Measurements from ENCODE around the gene ADGRV1.

DNA sequence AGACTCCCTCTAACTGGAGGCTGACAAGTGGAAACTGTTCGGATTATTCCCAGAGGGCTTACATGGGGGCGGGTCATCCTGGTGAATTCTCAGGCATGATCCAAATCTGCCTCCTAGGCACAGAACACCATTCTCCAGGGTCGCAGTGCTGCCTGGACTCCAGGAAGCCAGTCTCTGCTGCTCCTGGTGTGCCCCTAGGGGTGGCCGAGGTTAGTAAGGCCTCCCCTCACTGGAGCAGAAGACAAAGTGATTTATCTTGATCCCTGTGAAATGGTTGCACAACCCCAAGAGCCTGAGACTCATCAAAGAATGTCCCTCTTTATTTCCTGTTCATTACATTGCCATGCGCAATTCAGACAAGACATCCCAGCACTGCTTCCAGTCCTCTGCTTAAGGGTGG, 17.1 kb downstream of the ADGRV1 start:
- TF ChIP-seq POLR2A (IDR thresholded peaks at IDR 0.05) (no peak), EP300 (IDR thresholded peaks at IDR 0.05) (no peak)
- TF ChIP-seq, protein P1, sequence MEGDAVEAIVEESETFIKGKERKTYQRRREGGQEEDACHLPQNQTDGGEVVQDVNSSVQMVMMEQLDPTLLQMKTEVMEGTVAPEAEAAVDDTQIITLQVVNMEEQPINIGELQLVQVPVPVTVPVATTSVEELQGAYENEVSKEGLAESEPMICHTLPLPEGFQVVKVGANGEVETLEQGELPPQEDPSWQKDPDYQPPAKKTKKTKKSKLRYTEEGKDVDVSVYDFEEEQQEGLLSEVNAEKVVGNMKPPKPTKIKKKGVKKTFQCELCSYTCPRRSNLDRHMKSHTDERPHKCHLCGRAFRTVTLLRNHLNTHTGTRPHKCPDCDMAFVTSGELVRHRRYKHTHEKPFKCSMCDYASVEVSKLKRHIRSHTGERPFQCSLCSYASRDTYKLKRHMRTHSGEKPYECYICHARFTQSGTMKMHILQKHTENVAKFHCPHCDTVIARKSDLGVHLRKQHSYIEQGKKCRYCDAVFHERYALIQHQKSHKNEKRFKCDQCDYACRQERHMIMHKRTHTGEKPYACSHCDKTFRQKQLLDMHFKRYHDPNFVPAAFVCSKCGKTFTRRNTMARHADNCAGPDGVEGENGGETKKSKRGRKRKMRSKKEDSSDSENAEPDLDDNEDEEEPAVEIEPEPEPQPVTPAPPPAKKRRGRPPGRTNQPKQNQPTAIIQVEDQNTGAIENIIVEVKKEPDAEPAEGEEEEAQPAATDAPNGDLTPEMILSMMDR (IDR thresholded peaks at IDR 0.05), result no peak

Data from tibial nerve (tissue), 4 donors.